GM06990 (cell line): ENCODE data around the gene VPS11.

ENCODE experiments used
- DNase-seq: peaks from one replicate; pipeline ENCODE4 v3.0.0-alpha.2; 2011; ENCODE audit not compliant: insufficient read length; ENCODE audit errors: extremely low read depth
- H3K27me3 ChIP-seq: replicated peaks from 2 replicates; pipeline ENCODE4 v1.6.0; 2011; ENCODE audit warnings: low read length; ENCODE audit not compliant: control insufficient read depth, insufficient read depth
- H3K36me3 ChIP-seq: 2 replicates; pipeline ENCODE4 v1.5.1; 2011; ENCODE audit warnings: low read length; ENCODE audit not compliant: control insufficient read depth, insufficient read depth
- H3K4me3 ChIP-seq: replicated peaks from 2 replicates; pipeline ENCODE4 v1.5.1; 2011; ENCODE audit warnings: low read depth, mild to moderate bottlenecking, control low read depth, low read length
- TF ChIP-seq, protein P1 (sequence below): IDR thresholded peaks from 2 replicates; pipeline ENCODE4 v1.5.1; 2011; ENCODE audit warnings: low read length, control low read depth, mild to moderate bottlenecking, inconsistent platforms; ENCODE audit not compliant: insufficient read depth, poor library complexity, severe bottlenecking

The VPS11 gene

DNA sequence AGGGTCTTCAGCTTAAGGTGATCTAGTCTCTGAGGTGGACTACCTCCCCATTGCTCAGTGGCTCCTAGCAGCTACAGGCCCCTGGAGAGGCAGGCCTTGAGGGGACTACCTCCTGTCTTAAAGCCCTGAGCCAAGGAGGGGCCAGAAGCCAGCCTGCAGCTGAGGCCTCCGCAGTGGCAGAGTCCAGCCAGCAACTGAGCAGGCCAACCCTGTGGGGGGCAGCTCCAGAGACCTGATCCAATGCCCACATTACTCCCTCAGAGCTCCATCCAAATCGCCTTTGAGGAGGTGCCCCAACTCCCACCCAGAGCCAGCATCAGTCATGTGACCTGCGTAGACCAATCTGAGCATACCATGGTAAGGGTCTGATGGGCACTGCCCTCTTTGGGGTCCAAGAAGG, 42.2 kb downstream of the VPS11 start:
- Histone ChIP-seq H3K36me3 (peaks cover 27% of the 10 kb centered on the region), H3K27me3 (no peaks in the 10 kb centered on the region), H3K4me3 (no peak overlapping the region)
- TF ChIP-seq, protein P1, sequence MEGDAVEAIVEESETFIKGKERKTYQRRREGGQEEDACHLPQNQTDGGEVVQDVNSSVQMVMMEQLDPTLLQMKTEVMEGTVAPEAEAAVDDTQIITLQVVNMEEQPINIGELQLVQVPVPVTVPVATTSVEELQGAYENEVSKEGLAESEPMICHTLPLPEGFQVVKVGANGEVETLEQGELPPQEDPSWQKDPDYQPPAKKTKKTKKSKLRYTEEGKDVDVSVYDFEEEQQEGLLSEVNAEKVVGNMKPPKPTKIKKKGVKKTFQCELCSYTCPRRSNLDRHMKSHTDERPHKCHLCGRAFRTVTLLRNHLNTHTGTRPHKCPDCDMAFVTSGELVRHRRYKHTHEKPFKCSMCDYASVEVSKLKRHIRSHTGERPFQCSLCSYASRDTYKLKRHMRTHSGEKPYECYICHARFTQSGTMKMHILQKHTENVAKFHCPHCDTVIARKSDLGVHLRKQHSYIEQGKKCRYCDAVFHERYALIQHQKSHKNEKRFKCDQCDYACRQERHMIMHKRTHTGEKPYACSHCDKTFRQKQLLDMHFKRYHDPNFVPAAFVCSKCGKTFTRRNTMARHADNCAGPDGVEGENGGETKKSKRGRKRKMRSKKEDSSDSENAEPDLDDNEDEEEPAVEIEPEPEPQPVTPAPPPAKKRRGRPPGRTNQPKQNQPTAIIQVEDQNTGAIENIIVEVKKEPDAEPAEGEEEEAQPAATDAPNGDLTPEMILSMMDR: no peak
- DNase-seq: no peak

DNA sequence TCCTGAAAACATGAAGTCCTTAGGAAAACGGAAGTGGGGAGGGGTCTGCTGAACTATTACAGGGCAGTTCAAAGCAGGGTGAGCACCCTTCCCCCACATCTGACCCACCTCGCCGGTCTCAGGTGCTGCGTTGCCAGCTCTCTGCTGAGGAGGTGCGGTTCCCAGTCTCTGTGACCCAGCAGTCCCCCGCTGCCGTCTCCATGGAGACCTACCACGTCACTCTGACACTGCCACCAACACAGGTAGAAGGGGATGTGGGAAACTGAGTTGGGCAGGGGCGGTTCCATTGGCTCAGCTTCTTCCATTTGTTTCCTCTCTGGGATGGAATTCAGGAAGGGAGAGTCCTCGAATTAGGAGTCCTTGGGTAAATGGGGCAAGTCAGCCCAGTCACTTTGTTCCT, 42.8 kb downstream of the VPS11 start:
- TF ChIP-seq, protein P1: no peak
- peaks cover 27% of the 10 kb centered on the region for H3K36me3 ChIP-seq
- no peak for DNase-seq
- no peaks in the 10 kb centered on the region for H3K27me3 ChIP-seq
- H3K4me3 ChIP-seq: no peak overlapping the region

DNA sequence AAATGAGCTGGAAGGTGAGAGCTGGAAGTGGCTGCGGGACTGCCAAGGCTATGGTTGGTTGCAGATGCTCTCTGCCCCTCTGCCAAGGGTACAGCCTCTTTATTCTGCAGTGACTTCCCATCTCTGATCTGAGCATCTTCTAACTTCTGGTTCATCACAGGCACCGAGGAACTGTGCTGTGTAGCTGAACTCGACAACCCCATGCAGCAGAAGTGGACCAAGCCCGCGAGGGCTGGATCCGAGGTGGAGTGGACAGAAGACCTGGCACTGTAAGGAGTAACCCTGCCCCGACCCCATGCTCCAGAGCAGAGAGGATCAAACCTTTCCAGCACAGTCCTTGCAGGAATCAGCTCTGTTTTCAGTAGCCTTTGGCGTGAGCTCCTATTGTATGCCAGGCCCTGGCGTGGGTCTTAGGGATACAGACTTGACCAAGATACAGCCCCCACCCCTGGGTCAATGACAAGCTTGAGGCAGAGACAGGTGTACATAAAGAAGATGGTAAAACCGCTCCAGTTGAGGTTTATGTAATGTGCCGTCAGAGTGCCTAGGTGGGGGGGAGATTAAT, 43.8 kb downstream of the VPS11 start:
- no peak for DNase-seq
- TF ChIP-seq, protein P1: no peak
- Histone ChIP-seq H3K4me3 (no peak overlapping the region), H3K27me3 (no peaks in the 10 kb centered on the region), H3K36me3 (peaks cover 32% of the 10 kb centered on the region)

DNA sequence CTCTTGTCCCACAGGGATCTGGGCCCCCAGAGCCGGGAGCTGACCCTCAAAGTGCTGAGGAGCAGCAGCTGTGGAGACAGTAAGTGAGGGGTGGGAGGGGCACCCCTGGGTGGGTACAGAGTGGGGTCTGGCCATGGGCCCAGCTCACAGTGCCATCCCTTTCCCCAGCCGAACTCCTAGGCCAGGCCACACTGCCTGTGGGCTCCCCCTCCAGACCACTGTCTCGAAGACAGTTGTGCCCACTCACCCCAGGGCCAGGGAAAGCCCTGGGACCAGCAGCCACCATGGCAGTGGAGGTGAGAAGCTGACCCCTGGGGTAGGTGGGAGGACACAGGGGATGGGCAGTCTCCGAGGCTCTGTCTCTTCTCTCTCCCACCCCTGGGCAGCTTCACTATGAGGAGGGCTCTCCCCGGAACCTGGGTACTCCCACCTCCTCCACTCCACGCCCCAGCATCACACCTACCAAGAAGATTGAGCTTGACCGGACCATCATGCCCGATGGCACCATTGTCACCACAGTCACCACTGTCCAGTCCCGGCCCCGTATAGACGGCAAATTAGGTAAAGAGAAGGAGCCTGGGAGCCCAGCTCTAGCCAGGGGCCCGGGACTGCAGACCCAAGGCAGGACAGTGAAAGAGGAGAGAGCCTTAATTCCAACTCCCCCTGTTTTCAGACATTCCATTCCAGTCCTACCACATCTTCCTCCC, 44.8 kb downstream of the VPS11 start:
- DNase-seq: no peak
- Histone ChIP-seq H3K4me3 (no peak overlapping the region), H3K27me3 (no peaks in the 10 kb centered on the region), H3K36me3 (peaks cover 32% of the 10 kb centered on the region)
- TF ChIP-seq, protein P1: no peak

DNA sequence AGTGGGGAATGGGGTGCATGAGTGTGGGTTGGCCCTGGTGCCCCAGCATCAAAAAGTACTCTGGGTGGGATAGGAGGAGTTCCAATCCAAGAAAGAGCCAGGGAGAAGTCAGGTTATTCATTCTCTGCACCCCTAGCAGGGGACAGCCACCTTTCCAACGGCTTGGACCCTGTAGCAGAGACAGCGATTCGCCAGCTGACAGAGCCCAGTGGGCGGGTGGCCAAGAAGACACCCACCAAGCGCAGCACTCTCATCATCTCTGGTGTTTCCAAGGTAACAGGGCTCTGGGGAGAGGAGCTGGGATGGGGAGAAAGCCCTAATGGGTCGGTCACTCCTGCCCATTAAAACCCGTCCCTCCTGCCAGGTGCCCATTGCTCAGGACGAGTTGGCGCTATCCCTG, 46.1 kb downstream of the VPS11 start:
- peaks cover 35% of the 10 kb centered on the region for H3K36me3 ChIP-seq
- H3K27me3 ChIP-seq: no peaks in the 10 kb centered on the region
- TF ChIP-seq, protein P1: no peak
- no peak overlapping the region for H3K4me3 ChIP-seq
- no peak for DNase-seq
